ENCODE measurements around the gene ANKRD40. TPM values are rescaled to one million over a fixed set of nuclear protein-coding genes. Genes with fewer than 3 reads are reported as not detected.

ANKRD40 gene
- total RNA-seq, 1 donor from 2014 or later = 41.1 TPM

DNA sequence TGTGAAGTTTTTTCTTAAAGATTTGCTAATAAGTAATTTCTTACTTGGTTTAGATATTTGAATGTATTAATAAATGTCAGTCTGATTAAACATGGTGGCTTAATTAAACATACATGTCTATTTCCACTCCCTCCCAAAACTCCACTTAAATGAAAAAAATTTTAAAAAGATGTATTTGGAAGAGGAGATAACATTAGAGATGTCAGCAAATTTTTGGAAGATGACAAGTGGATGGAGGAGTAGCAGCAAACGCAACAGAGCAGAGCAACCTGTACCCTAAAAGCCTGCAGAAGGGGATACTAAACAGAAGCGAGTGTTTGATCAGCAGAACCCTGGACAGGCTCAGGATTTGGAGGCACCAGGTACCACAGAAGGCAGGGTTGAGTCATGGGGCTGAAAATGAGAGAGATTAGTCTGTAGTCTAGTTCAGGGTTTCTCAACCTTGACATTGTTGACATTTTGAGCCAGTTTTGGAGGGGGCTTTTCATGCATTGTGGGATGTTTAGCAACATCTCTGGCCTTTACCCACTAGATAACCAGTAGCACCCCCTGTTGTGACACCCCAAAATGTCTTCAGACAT is 29.5 kb upstream of the ANKRD40 start:
- DNase-seq (ENCODE audit: extremely low spot score, unreplicated experiment) = no peak
- peaks cover 26% of the 10 kb centered on the region for H3K36me3 Mint-ChIP-seq (ENCODE audit: unreplicated experiment)
- peaks cover 19% of the 10 kb centered on the region for H3K4me1 Mint-ChIP-seq (ENCODE audit: unreplicated experiment)
- H3K27ac Mint-ChIP-seq (ENCODE audit: unreplicated experiment) = no peak overlapping the region
- no peaks in the 10 kb centered on the region for H3K27me3 Mint-ChIP-seq (ENCODE audit: unreplicated experiment)
- H3K9me3 Mint-ChIP-seq (ENCODE audit: unreplicated experiment) = no peaks in the 10 kb centered on the region
- H3K4me3 Mint-ChIP-seq (ENCODE audit: unreplicated experiment) = no peak overlapping the region
- TF ChIP-seq, protein P1, sequence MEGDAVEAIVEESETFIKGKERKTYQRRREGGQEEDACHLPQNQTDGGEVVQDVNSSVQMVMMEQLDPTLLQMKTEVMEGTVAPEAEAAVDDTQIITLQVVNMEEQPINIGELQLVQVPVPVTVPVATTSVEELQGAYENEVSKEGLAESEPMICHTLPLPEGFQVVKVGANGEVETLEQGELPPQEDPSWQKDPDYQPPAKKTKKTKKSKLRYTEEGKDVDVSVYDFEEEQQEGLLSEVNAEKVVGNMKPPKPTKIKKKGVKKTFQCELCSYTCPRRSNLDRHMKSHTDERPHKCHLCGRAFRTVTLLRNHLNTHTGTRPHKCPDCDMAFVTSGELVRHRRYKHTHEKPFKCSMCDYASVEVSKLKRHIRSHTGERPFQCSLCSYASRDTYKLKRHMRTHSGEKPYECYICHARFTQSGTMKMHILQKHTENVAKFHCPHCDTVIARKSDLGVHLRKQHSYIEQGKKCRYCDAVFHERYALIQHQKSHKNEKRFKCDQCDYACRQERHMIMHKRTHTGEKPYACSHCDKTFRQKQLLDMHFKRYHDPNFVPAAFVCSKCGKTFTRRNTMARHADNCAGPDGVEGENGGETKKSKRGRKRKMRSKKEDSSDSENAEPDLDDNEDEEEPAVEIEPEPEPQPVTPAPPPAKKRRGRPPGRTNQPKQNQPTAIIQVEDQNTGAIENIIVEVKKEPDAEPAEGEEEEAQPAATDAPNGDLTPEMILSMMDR (IDR thresholded peaks at IDR 0.05) = no peak

- Mint-ChIP-seq H3K9me3 (ENCODE audit: unreplicated experiment) (no peaks in the 10 kb centered on the region), H3K4me1 (ENCODE audit: unreplicated experiment) (peaks cover 23% of the 10 kb centered on the region), H3K4me3 (ENCODE audit: unreplicated experiment) (no peak overlapping the region), H3K27me3 (ENCODE audit: unreplicated experiment) (no peaks in the 10 kb centered on the region), H3K27ac (ENCODE audit: unreplicated experiment) (no peak overlapping the region), H3K36me3 (ENCODE audit: unreplicated experiment) (peaks cover 12% of the 10 kb centered on the region)
- no peak for DNase-seq (ENCODE audit: extremely low spot score, unreplicated experiment)
- TF ChIP-seq, protein P1 (IDR thresholded peaks at IDR 0.05) = no peak
Observed at GRCh38 chr17:50735287-50735686, 27.6 kb upstream of the ANKRD40 start.

- H3K4me3 Mint-ChIP-seq (ENCODE audit: unreplicated experiment) = no peak overlapping the region
- no peak overlapping the region for H3K27ac Mint-ChIP-seq (ENCODE audit: unreplicated experiment)
- H3K36me3 Mint-ChIP-seq (ENCODE audit: unreplicated experiment) = no peaks in the 10 kb centered on the region
- H3K27me3 Mint-ChIP-seq (ENCODE audit: unreplicated experiment) = no peaks in the 10 kb centered on the region
- TF ChIP-seq, protein P1 (IDR thresholded peaks at IDR 0.05) = no peak
- DNase-seq (ENCODE audit: extremely low spot score, unreplicated experiment) = no peak
- no peaks in the 10 kb centered on the region for H3K9me3 Mint-ChIP-seq (ENCODE audit: unreplicated experiment)
- H3K4me1 Mint-ChIP-seq (ENCODE audit: unreplicated experiment) = peaks cover 25% of the 10 kb centered on the region
Observed at GRCh38 chr17:50731575-50732460, 24.1 kb upstream of the ANKRD40 start.

GRCh38 chr17:50728881-50729765 is 21.4 kb upstream of the ANKRD40 start:
- Mint-ChIP-seq H3K9me3 (ENCODE audit: unreplicated experiment) (no peaks in the 10 kb centered on the region), H3K27me3 (ENCODE audit: unreplicated experiment) (no peaks in the 10 kb centered on the region), H3K27ac (ENCODE audit: unreplicated experiment) (no peak overlapping the region), H3K36me3 (ENCODE audit: unreplicated experiment) (no peaks in the 10 kb centered on the region), H3K4me3 (ENCODE audit: unreplicated experiment) (no peak overlapping the region), H3K4me1 (ENCODE audit: unreplicated experiment) (peaks cover 21% of the 10 kb centered on the region)
- TF ChIP-seq, protein P1 (IDR thresholded peaks at IDR 0.05) = no peak
- no peak for DNase-seq (ENCODE audit: extremely low spot score, unreplicated experiment)
